ENCODE data around the gene MRPL30.
"Not testable (repeated sequence)": the region's sequence is repeated elsewhere in the genome, so short reads cannot be mapped to it uniquely, and the experiment has no call there.

Gene MRPL30

GRCh38 chr2:99184811-99185210 lies 3.8 kb downstream of the MRPL30 start:
- no peak for DNase-seq

- no peak for DNase-seq
Measured at GRCh38 chr2:99187011-99187410, 6.0 kb downstream of the MRPL30 start.

- no peak for DNase-seq
Measured at GRCh38 chr2:99188357-99188756, 7.4 kb downstream of the MRPL30 start.

GRCh38 chr2:99190548-99190947 lies 9.6 kb downstream of the MRPL30 start:
- no peak for DNase-seq

GRCh38 chr2:99192364-99192763 lies 11.4 kb downstream of the MRPL30 start:
- not testable (repeated sequence) for DNase-seq

GRCh38 chr2:99198103-99198841 lies 17.3 kb downstream of the MRPL30 start:
- DNase-seq = no peak

GRCh38 chr2:99200076-99200800 lies 19.3 kb downstream of the MRPL30 start:
- DNase-seq = no peak

GRCh38 chr2:99201959-99202678 lies 21.1 kb downstream of the MRPL30 start:
- no peak for DNase-seq

- DNase-seq = no peak
Measured at GRCh38 chr2:99205491-99205890, 24.5 kb downstream of the MRPL30 start.

- DNase-seq = no peak
Measured at GRCh38 chr2:99216096-99216495, 35.1 kb downstream of the MRPL30 start.

GRCh38 chr2:99217929-99218501 lies 37.0 kb downstream of the MRPL30 start:
- DNase-seq = no peak

- not testable (repeated sequence) for DNase-seq
Measured at GRCh38 chr2:99233177-99233576, 52.2 kb downstream of the MRPL30 start.

- DNase-seq = no peak
Measured at GRCh38 chr2:99238599-99238998, 57.6 kb downstream of the MRPL30 start.

- no peak for DNase-seq
Measured at GRCh38 chr2:99240431-99240830, 59.4 kb downstream of the MRPL30 start.

- DNase-seq = no peak
Measured at GRCh38 chr2:99242151-99242550, 61.2 kb downstream of the MRPL30 start.

Data from fibroblast of skin of abdomen (primary cell).